ENCODE results near the gene PEMT.

DNA sequence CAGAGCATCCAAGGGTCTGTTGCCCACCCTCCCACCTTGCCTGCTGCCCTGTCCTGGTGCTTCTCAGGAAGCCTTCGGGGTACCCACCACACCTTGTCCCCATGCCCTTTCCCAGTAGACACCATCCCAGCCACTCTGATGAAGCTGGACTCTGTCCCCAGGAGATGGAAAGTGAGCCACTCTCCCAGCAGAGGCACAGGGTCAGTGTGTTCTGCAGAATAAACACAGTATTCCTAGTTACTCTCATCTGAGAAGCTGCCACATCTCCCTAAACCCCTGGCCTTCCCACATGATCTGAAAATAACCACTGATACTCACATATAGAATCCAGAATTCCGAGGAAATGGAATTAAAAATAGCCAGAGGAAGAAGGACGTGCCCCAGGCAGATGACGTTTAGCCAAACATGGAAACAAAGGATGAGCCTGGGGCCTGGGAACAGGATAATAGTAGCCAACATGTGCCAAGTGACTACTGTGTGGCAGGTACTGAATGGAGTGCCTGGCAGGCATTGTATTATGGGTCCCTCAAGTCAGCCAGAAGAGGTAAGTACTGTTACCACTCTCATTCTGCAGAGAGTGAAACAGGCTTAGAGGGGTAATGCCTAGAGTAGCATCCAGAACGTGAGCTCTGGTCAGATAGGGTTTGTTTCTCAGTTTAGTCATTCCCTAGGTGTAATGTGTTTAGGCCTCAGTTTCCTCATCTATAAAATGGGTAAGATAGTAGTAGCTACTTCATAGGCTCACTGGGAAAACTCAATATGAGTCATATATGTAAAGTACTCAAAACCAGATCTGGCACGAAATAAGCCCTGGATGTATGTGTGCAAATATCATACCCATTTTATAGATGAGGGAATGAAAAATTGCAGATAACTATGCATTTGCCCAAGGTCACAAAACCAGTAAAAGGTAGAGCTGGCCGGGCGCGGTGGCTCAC lies 20.8 kb upstream of the PEMT start:
- TF ChIP-seq, protein P1, sequence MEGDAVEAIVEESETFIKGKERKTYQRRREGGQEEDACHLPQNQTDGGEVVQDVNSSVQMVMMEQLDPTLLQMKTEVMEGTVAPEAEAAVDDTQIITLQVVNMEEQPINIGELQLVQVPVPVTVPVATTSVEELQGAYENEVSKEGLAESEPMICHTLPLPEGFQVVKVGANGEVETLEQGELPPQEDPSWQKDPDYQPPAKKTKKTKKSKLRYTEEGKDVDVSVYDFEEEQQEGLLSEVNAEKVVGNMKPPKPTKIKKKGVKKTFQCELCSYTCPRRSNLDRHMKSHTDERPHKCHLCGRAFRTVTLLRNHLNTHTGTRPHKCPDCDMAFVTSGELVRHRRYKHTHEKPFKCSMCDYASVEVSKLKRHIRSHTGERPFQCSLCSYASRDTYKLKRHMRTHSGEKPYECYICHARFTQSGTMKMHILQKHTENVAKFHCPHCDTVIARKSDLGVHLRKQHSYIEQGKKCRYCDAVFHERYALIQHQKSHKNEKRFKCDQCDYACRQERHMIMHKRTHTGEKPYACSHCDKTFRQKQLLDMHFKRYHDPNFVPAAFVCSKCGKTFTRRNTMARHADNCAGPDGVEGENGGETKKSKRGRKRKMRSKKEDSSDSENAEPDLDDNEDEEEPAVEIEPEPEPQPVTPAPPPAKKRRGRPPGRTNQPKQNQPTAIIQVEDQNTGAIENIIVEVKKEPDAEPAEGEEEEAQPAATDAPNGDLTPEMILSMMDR (conservative IDR thresholded peaks at IDR 0.05; ENCODE audit: low read depth, low read length) = no peak
- TF ChIP-seq EZH2 (IDR thresholded peaks at IDR 0.05; ENCODE audit: borderline replicate concordance, low read depth, low read length, poor library complexity, severe bottlenecking) = no peak

Measured in A673 (cell line).